ENCODE results near the gene ITPK1. TPM values are rescaled to one million over a fixed set of nuclear protein-coding genes. Genes with fewer than 3 reads are reported as not detected.

ITPK1 gene
- total and polyA plus RNA-seq, 2 donors (not counting 3 experiments of a cell fraction or from before 2014, with no cell fraction given), result 39.6 to 51.8 TPM

- Histone ChIP-seq H3K27me3 (ENCODE audit: control insufficient read depth in 2 of 2, insufficient read depth in 2 of 2, low read length in 2 of 2) (no peaks in the 10 kb centered on the region), H3K4me1 (ENCODE audit: control insufficient read depth, extremely low read depth, insufficient read depth, low read length) (peaks cover 51% of the 10 kb centered on the region), H3K27ac (ENCODE audit: insufficient read depth, low read depth, low read length) (no peak overlapping the region), H3K9me3 (replicated peaks; ENCODE audit: control insufficient read depth, insufficient read depth, low read length) (no peaks in the 10 kb centered on the region), H4K20me1 (replicated peaks; ENCODE audit: control insufficient read depth, extremely low read depth, insufficient read depth, low read length) (no peaks in the 10 kb centered on the region), H3K9me1 (replicated peaks; ENCODE audit: control insufficient read depth, extremely low read depth, insufficient read depth, low read length) (no peaks in the 10 kb centered on the region), H2AFZ (ENCODE audit: low read depth, low read length) (no peak overlapping the region), H3K4me3 (replicated peaks in 1 of 3; ENCODE audit: insufficient read depth in 1 of 3, low read depth in 1 of 3, low read length in 3 of 3) (no peak overlapping the region), H3K79me2 (ENCODE audit: control insufficient read depth, insufficient read depth, low read length) (no peaks in the 10 kb centered on the region), H3K9ac (replicated peaks; ENCODE audit: extremely low read depth, insufficient read depth, low read length) (no peak overlapping the region), H3K36me3 (ENCODE audit: control insufficient read depth in 2 of 2, extremely low read depth in 1 of 2, insufficient read depth in 2 of 2, low read length in 2 of 2) (no peaks in the 10 kb centered on the region), H3K4me2 (ENCODE audit: insufficient read depth, low read length) (no peak overlapping the region)
- ChIA-PET POLR2A (no interaction called here), CTCF (interaction anchor here (0.6 to 2.5 kb wide), 4 partner anchors 25 to 87 kb away, joined by 3 to 12 read pairs (median 3); no protein-coding TSS in a partner anchor)
- FAIRE-seq (no peak), DNase-seq (ENCODE audit: low read depth, low spot score) (no peak)
- dilution Hi-C loops (cut with MboI; ENCODE audit: extremely low pct_ligation_motif_present, low sequenced_read_pairs) (no loop called here), intact Hi-C loops (cut with micrococcal nuclease) (no loop called here)
- BruUV-seq (replicated peaks), result no TSS peak
- TF ChIP-seq POLR2AphosphoS5 (IDR thresholded peaks at IDR 0.05; ENCODE audit: insufficient read depth, low read depth, low read length) (no peak), POLR2A (IDR thresholded peaks at IDR 0.05; ENCODE audit: low read depth, low read length) (no peak), MYC (IDR thresholded peaks at IDR 0.05; ENCODE audit: low read depth, low read length) (no peak), FOS (IDR thresholded peaks at IDR 0.05; ENCODE audit: borderline replicate concordance, insufficient read depth, low read length) (no peak), GATA2 (IDR thresholded peaks at IDR 0.05; ENCODE audit: insufficient read depth, insufficient read length, low read depth, low read length) (no peak), JUN (IDR thresholded peaks at IDR 0.05; ENCODE audit: borderline replicate concordance, insufficient read depth, insufficient read length, low read depth) (no peak), EZH2 (IDR thresholded peaks at IDR 0.05; ENCODE audit: borderline replicate concordance, low read depth, low read length, severe bottlenecking) (no peak)
- TF ChIP-seq, protein P1, sequence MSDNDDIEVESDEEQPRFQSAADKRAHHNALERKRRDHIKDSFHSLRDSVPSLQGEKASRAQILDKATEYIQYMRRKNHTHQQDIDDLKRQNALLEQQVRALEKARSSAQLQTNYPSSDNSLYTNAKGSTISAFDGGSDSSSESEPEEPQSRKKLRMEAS (IDR thresholded peaks at IDR 0.05; ENCODE audit: insufficient read depth, insufficient read length), result no peak
- TF ChIP-seq, protein P2, sequence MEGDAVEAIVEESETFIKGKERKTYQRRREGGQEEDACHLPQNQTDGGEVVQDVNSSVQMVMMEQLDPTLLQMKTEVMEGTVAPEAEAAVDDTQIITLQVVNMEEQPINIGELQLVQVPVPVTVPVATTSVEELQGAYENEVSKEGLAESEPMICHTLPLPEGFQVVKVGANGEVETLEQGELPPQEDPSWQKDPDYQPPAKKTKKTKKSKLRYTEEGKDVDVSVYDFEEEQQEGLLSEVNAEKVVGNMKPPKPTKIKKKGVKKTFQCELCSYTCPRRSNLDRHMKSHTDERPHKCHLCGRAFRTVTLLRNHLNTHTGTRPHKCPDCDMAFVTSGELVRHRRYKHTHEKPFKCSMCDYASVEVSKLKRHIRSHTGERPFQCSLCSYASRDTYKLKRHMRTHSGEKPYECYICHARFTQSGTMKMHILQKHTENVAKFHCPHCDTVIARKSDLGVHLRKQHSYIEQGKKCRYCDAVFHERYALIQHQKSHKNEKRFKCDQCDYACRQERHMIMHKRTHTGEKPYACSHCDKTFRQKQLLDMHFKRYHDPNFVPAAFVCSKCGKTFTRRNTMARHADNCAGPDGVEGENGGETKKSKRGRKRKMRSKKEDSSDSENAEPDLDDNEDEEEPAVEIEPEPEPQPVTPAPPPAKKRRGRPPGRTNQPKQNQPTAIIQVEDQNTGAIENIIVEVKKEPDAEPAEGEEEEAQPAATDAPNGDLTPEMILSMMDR (IDR thresholded peaks at IDR 0.05; ENCODE audit: extremely low read depth in 1 of 2, insufficient read depth in 1 of 2, low read depth in 1 of 2, low read length in 2 of 2), result no peak
Measured at GRCh38 chr14:93039649-93040315, 75.9 kb downstream of the ITPK1 start.
